Measurements from ENCODE around the gene PLEKHS1.
"Not testable (repeated sequence)": the region's sequence is repeated elsewhere in the genome, so short reads cannot be mapped to it uniquely, and the experiment has no call there.

The PLEKHS1 gene

DNA sequence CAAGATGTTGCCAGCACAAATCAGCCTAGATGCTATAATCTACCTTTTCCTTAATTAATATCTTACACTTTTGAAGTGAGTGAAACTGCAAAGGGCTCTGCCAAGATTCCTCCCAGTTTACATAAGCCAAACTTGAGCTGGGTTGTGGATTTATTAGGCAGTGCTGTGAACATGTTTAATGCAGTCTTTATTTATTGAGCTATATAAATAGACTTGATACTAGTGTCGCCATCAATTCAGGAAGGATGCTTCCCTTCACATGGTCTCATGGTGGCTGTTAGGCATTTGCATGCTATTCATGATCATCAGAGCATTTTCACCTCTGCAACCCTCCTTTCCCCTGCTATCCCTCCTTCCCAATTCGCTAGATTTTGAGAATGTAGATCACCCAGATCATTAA lies 40.2 kb downstream of the PLEKHS1 start:
- no peak overlapping the region for H3K27ac ChIP-seq (ENCODE audit: low read depth, low read length)
- no peak overlapping the region for H3K9ac ChIP-seq (ENCODE audit: low read depth, low read length)
- H3K36me3 ChIP-seq (ENCODE audit: control insufficient read depth, insufficient read depth, low read length): no peaks in the 10 kb centered on the region
- no peaks in the 10 kb centered on the region for H3K4me1 ChIP-seq (ENCODE audit: control insufficient read depth, insufficient read depth, low read length)
- H3K27me3 ChIP-seq (ENCODE audit: control insufficient read depth, insufficient read depth, low read length): no peaks in the 10 kb centered on the region
- no peaks in the 10 kb centered on the region for H3K9me3 ChIP-seq (ENCODE audit: control insufficient read depth, insufficient read depth, low read length)
- H3K4me3 ChIP-seq (ENCODE audit: low read depth, low read length): no peak overlapping the region

DNA sequence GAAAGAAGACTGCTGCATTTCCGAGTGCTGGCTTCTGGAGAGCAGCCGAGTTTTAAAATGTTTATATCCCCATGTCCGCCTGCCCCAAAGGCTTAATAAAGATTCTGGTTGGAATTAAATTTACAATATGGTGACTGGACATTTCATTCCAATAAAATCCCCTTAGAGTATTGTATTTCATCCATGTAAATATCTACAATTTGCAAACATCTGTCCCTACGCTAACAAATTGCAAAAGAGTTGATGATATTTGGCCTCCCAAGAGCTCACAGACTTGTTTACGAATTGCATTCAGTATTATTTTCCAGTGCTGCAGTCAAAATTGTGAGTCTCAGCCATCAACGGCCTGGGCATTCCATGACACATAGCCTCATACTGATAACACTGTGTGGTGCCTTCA lies 50.1 kb downstream of the PLEKHS1 start:
- H3K27me3 ChIP-seq (ENCODE audit: control insufficient read depth, insufficient read depth, low read length): no peaks in the 10 kb centered on the region
- no peak overlapping the region for H3K4me3 ChIP-seq (ENCODE audit: low read depth, low read length)
- H3K27ac ChIP-seq (ENCODE audit: low read depth, low read length): no peak overlapping the region
- H3K9me3 ChIP-seq (ENCODE audit: control insufficient read depth, insufficient read depth, low read length): no peaks in the 10 kb centered on the region
- H3K4me1 ChIP-seq (ENCODE audit: control insufficient read depth, insufficient read depth, low read length): no peaks in the 10 kb centered on the region
- H3K9ac ChIP-seq (ENCODE audit: low read depth, low read length): no peak overlapping the region
- no peaks in the 10 kb centered on the region for H3K36me3 ChIP-seq (ENCODE audit: control insufficient read depth, insufficient read depth, low read length)

GRCh38 chr10:113802997-113803396 lies 51.5 kb downstream of the PLEKHS1 start:
- no peaks in the 10 kb centered on the region for H3K9me3 ChIP-seq (ENCODE audit: control insufficient read depth, insufficient read depth, low read length)
- no peaks in the 10 kb centered on the region for H3K4me1 ChIP-seq (ENCODE audit: control insufficient read depth, insufficient read depth, low read length)
- no peak overlapping the region for H3K4me3 ChIP-seq (ENCODE audit: low read depth, low read length)
- no peaks in the 10 kb centered on the region for H3K36me3 ChIP-seq (ENCODE audit: control insufficient read depth, insufficient read depth, low read length)
- H3K27me3 ChIP-seq (ENCODE audit: control insufficient read depth, insufficient read depth, low read length): no peaks in the 10 kb centered on the region
- H3K9ac ChIP-seq (ENCODE audit: low read depth, low read length): no peak overlapping the region
- H3K27ac ChIP-seq (ENCODE audit: low read depth, low read length): no peak overlapping the region

DNA sequence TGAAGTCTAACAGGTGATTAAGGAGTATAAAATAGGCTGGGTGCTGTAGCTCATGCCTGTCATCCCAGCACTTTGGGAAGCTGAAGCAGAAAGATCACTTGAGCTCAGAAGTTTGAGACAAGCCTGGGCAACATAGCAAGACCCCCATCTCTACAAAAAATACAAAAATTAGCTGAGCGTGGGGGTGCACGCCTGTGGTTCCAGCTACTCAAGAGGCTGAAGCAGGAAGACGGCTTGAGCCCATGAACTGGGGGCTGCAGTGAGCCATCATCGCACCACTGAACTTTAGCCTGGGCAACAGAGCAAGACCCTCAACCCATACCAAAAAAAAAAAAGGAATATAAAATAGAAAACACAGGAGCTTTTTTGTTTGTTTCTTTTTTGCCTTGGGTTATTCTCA lies 55.0 kb downstream of the PLEKHS1 start:
- no peaks in the 10 kb centered on the region for H3K4me1 ChIP-seq (ENCODE audit: control insufficient read depth, insufficient read depth, low read length)
- H3K36me3 ChIP-seq (ENCODE audit: control insufficient read depth, insufficient read depth, low read length): no peaks in the 10 kb centered on the region
- H3K9ac ChIP-seq (ENCODE audit: low read depth, low read length): no peak overlapping the region
- no peak overlapping the region for H3K4me3 ChIP-seq (ENCODE audit: low read depth, low read length)
- H3K27me3 ChIP-seq (ENCODE audit: control insufficient read depth, insufficient read depth, low read length): no peaks in the 10 kb centered on the region
- H3K27ac ChIP-seq (ENCODE audit: low read depth, low read length): no peak overlapping the region
- H3K9me3 ChIP-seq (ENCODE audit: control insufficient read depth, insufficient read depth, low read length): no peaks in the 10 kb centered on the region

- Histone ChIP-seq H3K4me1 (ENCODE audit: control insufficient read depth, insufficient read depth, low read length) (no peaks in the 10 kb centered on the region), H3K9me3 (ENCODE audit: control insufficient read depth, insufficient read depth, low read length) (no peaks in the 10 kb centered on the region), H3K4me3 (ENCODE audit: low read depth, low read length) (no peak overlapping the region), H3K27me3 (ENCODE audit: control insufficient read depth, insufficient read depth, low read length) (no peaks in the 10 kb centered on the region), H3K9ac (ENCODE audit: low read depth, low read length) (no peak overlapping the region), H3K27ac (ENCODE audit: low read depth, low read length) (no peak overlapping the region), H3K36me3 (ENCODE audit: control insufficient read depth, insufficient read depth, low read length) (no peaks in the 10 kb centered on the region)
These were observed 56.7 kb downstream of the PLEKHS1 start for GRCh38 chr10:113808168-113808567.

- not testable (repeated sequence) for H3K36me3 ChIP-seq (ENCODE audit: control insufficient read depth, insufficient read depth, low read length); H3K27ac ChIP-seq (ENCODE audit: low read depth, low read length); H3K4me1 ChIP-seq (ENCODE audit: control insufficient read depth, insufficient read depth, low read length); H3K27me3 ChIP-seq (ENCODE audit: control insufficient read depth, insufficient read depth, low read length); H3K4me3 ChIP-seq (ENCODE audit: low read depth, low read length); H3K9me3 ChIP-seq (ENCODE audit: control insufficient read depth, insufficient read depth, low read length); H3K9ac ChIP-seq (ENCODE audit: low read depth, low read length)
These were observed 63.2 kb downstream of the PLEKHS1 start for GRCh38 chr10:113814700-113815099.

GRCh38 chr10:113819989-113820388 lies 68.5 kb downstream of the PLEKHS1 start:
- no peak overlapping the region for H3K4me3 ChIP-seq (ENCODE audit: low read depth, low read length)
- H3K36me3 ChIP-seq (ENCODE audit: control insufficient read depth, insufficient read depth, low read length): no peaks in the 10 kb centered on the region
- H3K27me3 ChIP-seq (ENCODE audit: control insufficient read depth, insufficient read depth, low read length): no peaks in the 10 kb centered on the region
- no peak overlapping the region for H3K27ac ChIP-seq (ENCODE audit: low read depth, low read length)
- H3K4me1 ChIP-seq (ENCODE audit: control insufficient read depth, insufficient read depth, low read length): peaks cover 19% of the 10 kb centered on the region
- H3K9ac ChIP-seq (ENCODE audit: low read depth, low read length): no peak overlapping the region
- no peaks in the 10 kb centered on the region for H3K9me3 ChIP-seq (ENCODE audit: control insufficient read depth, insufficient read depth, low read length)

- no peak overlapping the region for H3K27ac ChIP-seq (ENCODE audit: low read depth, low read length)
- peaks cover 19% of the 10 kb centered on the region for H3K4me1 ChIP-seq (ENCODE audit: control insufficient read depth, insufficient read depth, low read length)
- H3K4me3 ChIP-seq (ENCODE audit: low read depth, low read length): no peak overlapping the region
- no peaks in the 10 kb centered on the region for H3K36me3 ChIP-seq (ENCODE audit: control insufficient read depth, insufficient read depth, low read length)
- no peaks in the 10 kb centered on the region for H3K9me3 ChIP-seq (ENCODE audit: control insufficient read depth, insufficient read depth, low read length)
- no peak overlapping the region for H3K9ac ChIP-seq (ENCODE audit: low read depth, low read length)
- H3K27me3 ChIP-seq (ENCODE audit: control insufficient read depth, insufficient read depth, low read length): no peaks in the 10 kb centered on the region
These were observed 69.0 kb downstream of the PLEKHS1 start for GRCh38 chr10:113820507-113820906.

DNA sequence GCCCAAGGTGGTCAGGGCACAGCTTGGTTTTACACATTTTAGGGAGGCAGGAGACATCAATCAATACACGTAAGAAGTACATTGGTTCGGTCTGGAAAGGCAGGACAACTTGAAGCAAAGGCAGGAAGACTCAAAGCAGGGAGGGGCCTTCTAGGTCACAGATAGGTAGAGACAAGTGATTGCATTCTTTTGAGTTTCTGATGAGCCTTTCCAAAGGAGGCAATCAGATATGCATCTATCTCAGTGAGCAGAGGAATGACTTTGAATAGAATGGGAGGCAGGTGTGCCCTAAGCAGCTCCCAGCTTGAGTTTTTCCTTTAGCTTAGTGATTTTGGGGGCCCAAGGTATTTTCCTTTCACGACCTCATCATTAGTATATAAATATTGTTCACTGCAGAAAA lies 69.8 kb downstream of the PLEKHS1 start:
- Histone ChIP-seq H3K4me3 (ENCODE audit: low read depth, low read length) (peak overlapping the region; percentile 10; the same call in 1 of the 2 replicates), H3K4me1 (ENCODE audit: control insufficient read depth, insufficient read depth, low read length) (peaks cover 19% of the 10 kb centered on the region)
- not testable (repeated sequence) for H3K9me3 ChIP-seq (ENCODE audit: control insufficient read depth, insufficient read depth, low read length); H3K27me3 ChIP-seq (ENCODE audit: control insufficient read depth, insufficient read depth, low read length); H3K36me3 ChIP-seq (ENCODE audit: control insufficient read depth, insufficient read depth, low read length); H3K27ac ChIP-seq (ENCODE audit: low read depth, low read length); H3K9ac ChIP-seq (ENCODE audit: low read depth, low read length)

GRCh38 chr10:113822174-113822573 lies 70.7 kb downstream of the PLEKHS1 start:
- Histone ChIP-seq H3K9ac (ENCODE audit: low read depth, low read length) (no peak overlapping the region), H3K4me1 (ENCODE audit: control insufficient read depth, insufficient read depth, low read length) (peaks cover 19% of the 10 kb centered on the region)

GRCh38 chr10:113823389-113823788 lies 71.9 kb downstream of the PLEKHS1 start:
- no peak overlapping the region for H3K4me3 ChIP-seq (ENCODE audit: low read depth, low read length)
- H3K36me3 ChIP-seq (ENCODE audit: control insufficient read depth, insufficient read depth, low read length): no peaks in the 10 kb centered on the region
- H3K9me3 ChIP-seq (ENCODE audit: control insufficient read depth, insufficient read depth, low read length): no peaks in the 10 kb centered on the region
- H3K27me3 ChIP-seq (ENCODE audit: control insufficient read depth, insufficient read depth, low read length): no peaks in the 10 kb centered on the region
- H3K27ac ChIP-seq (ENCODE audit: low read depth, low read length): no peak overlapping the region
- peaks cover 19% of the 10 kb centered on the region for H3K4me1 ChIP-seq (ENCODE audit: control insufficient read depth, insufficient read depth, low read length)
- no peak overlapping the region for H3K9ac ChIP-seq (ENCODE audit: low read depth, low read length)

More at GRCh38 chr10:113822174-113822573, 70.7 kb downstream of the PLEKHS1 start:
- Histone ChIP-seq H3K27me3 (ENCODE audit: control insufficient read depth, insufficient read depth, low read length) (no peaks in the 10 kb centered on the region), H3K4me3 (ENCODE audit: low read depth, low read length) (no peak overlapping the region), H3K36me3 (ENCODE audit: control insufficient read depth, insufficient read depth, low read length) (no peaks in the 10 kb centered on the region), H3K27ac (ENCODE audit: low read depth, low read length) (no peak overlapping the region), H3K9me3 (ENCODE audit: control insufficient read depth, insufficient read depth, low read length) (no peaks in the 10 kb centered on the region)

GRCh38 chr10:113825791-113826190 lies 74.3 kb downstream of the PLEKHS1 start:
- no peak overlapping the region for H3K27ac ChIP-seq (ENCODE audit: low read depth, low read length)
- H3K4me3 ChIP-seq (ENCODE audit: low read depth, low read length): no peak overlapping the region
- H3K9ac ChIP-seq (ENCODE audit: low read depth, low read length): no peak overlapping the region
- no peaks in the 10 kb centered on the region for H3K36me3 ChIP-seq (ENCODE audit: control insufficient read depth, insufficient read depth, low read length)
- H3K4me1 ChIP-seq (ENCODE audit: control insufficient read depth, insufficient read depth, low read length): peaks cover 14% of the 10 kb centered on the region
- H3K9me3 ChIP-seq (ENCODE audit: control insufficient read depth, insufficient read depth, low read length): no peaks in the 10 kb centered on the region
- no peaks in the 10 kb centered on the region for H3K27me3 ChIP-seq (ENCODE audit: control insufficient read depth, insufficient read depth, low read length)
